Gastroesophageal sphincter (tissue), 3 donors: ENCODE data around the gene FBXL20.

Experiments
- EP300 ChIP-seq: sonication (generic); formaldehyde crosslinking; IDR thresholded peaks from one replicate; pipeline ENCODE4 v1.6.1; 2017; ENCODE audit warnings: antibody characterized with exemption, mild to moderate bottlenecking
- TF ChIP-seq, protein P1 (sequence below), 4 experiments: fragments of 200-600 bp in 2 of 4; fragments of 450-650 bp in 2 of 4; sonication (generic) in 1 of 4; IDR thresholded peaks; one replicate each; pipeline ENCODE4 v1.5.1; 2017 to 2019; ENCODE audit warnings: antibody characterized with exemption in 4 of 4, mild to moderate bottlenecking in 2 of 4, moderate library complexity in 2 of 4

DNA sequence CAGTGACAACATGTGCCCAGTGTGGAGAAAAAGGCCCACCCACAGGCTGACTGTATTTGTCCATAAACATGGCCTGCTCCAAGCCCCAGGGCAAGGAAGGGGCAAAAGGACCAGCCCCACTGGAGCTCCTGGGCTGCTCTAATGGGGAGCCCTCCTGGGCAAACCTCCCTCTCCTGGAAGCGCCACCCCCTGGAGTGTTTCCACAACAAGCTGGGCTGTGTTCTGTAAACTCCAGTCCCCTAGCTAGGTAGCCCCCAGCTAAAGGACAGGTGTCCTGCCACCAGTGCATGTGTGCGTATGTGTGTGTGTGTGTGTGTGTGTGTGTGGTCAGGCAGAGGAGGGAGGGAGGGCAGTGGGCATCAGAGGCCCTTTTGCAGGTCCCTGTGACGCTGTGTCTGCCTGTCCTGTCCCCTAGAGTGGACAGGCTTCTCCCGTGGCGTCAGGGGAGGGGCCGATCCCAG, 164.4 kb downstream of the FBXL20 start:
- TF ChIP-seq, protein P1, sequence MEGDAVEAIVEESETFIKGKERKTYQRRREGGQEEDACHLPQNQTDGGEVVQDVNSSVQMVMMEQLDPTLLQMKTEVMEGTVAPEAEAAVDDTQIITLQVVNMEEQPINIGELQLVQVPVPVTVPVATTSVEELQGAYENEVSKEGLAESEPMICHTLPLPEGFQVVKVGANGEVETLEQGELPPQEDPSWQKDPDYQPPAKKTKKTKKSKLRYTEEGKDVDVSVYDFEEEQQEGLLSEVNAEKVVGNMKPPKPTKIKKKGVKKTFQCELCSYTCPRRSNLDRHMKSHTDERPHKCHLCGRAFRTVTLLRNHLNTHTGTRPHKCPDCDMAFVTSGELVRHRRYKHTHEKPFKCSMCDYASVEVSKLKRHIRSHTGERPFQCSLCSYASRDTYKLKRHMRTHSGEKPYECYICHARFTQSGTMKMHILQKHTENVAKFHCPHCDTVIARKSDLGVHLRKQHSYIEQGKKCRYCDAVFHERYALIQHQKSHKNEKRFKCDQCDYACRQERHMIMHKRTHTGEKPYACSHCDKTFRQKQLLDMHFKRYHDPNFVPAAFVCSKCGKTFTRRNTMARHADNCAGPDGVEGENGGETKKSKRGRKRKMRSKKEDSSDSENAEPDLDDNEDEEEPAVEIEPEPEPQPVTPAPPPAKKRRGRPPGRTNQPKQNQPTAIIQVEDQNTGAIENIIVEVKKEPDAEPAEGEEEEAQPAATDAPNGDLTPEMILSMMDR (IDR thresholded peaks at IDR 0.05) = no peak
- TF ChIP-seq EP300 = no peak
